Suprapubic skin (tissue), 4 donors: ENCODE measurements around the gene TSKU. TPM values are rescaled to one million over a fixed set of nuclear protein-coding genes. Genes with fewer than 3 reads are reported as not detected.

Experiments used
- DNase-seq, 2 donors: peaks; one replicate each; pipeline ENCODE4 v3.0.0-alpha.2; 2019; ENCODE audit warnings: low spot score in 2 of 2
- H3K27ac ChIP-seq: fragments of 200-600 bp; sonication (generic); one replicate; pipeline ENCODE4 v1.5.1; 2019
- H3K27me3 ChIP-seq: fragments of 200-600 bp; sonication (generic); one replicate; pipeline ENCODE4 v1.5.1; 2019
- H3K36me3 ChIP-seq: fragments of 200-600 bp; sonication (generic); one replicate; pipeline ENCODE4 v1.5.1; 2019
- H3K4me1 ChIP-seq: fragments of 200-600 bp; sonication (generic); one replicate; pipeline ENCODE4 v1.5.1; 2019
- H3K4me3 ChIP-seq: fragments of 200-600 bp; sonication (generic); one replicate; pipeline ENCODE4 v1.5.1; 2019; ENCODE audit warnings: mild to moderate bottlenecking
- H3K9me3 ChIP-seq: fragments of 200-600 bp; sonication (generic); one replicate; pipeline ENCODE4 v1.5.1; 2019
- CTCF ChIP-seq, 2 donors: fragments of 200-600 bp in 1 of 2; fragments of 450-650 bp in 1 of 2; sonication (generic) in 1 of 2; IDR thresholded peaks; one replicate each; pipeline ENCODE4 v1.5.1; 2016 to 2019; ENCODE audit warnings: antibody characterized with exemption in 2 of 2, mild to moderate bottlenecking in 1 of 2, moderate library complexity in 1 of 2
- EP300 ChIP-seq: sonication (generic); formaldehyde crosslinking; IDR thresholded peaks from one replicate; pipeline ENCODE4 v1.6.1; 2017; ENCODE audit warnings: antibody characterized with exemption
- POLR2A ChIP-seq, 2 donors: fragments of 450-650 bp; IDR thresholded peaks; one replicate each; pipeline ENCODE4 v1.6.1; 2017; ENCODE audit warnings: antibody characterized with exemption in 2 of 2, mild to moderate bottlenecking in 2 of 2, moderate library complexity in 2 of 2
- POLR2AphosphoS5 ChIP-seq, 3 donors: sonication (generic); formaldehyde crosslinking; IDR thresholded peaks; one replicate each; pipeline ENCODE4 v1.6.1; 2017; ENCODE audit warnings: antibody characterized with exemption in 3 of 3
- WGBS: methylation state at CpG from one replicate; pipeline ENCODE4 v1.1.5; 2018; 5-methylcytosine and 5-hydroxymethylcytosine counted together
- total RNA-seq, 4 donors: library from RNA; depleted of rRNA; stranded (reverse); fragments of >200 nt; gene quantifications; one replicate each; pipeline ENCODE4 v1.1.0, GENCODE V29; 2016

TSKU gene
- total RNA-seq, 4 donors from 2014 or later: 85.5 to 155 (median 128) TPM

DNA sequence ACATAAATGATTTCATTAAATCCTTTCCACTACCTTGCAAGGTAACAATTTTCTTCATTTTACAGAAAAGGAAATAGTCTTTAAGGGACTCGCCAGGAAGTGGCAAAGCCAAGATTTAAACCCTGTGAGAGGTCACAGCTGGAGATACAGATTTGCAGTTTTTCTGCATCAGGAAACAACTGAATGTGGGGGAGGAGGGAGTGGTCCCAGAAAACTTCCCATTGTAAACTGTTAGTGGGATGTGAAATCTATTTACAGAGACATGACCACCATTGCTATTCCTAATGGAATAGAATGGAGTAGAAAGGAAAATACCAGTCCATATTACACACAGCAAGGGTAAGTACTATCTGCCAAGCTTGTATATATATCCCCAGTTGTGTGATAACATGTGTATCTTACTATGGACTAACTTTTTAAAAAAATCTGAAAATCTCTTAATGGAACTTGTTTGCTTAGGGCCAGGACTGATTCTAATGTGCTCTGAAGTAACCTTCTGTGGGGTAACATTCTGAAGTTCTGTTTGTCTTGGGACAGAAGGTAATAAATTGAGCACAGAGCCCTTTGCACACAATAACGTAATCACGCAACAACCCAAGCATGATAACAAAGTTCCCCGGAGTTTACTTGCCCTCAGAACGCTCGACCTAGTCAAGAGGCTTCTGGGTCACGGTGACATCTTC, 10.9 kb upstream of the TSKU start:
- Histone ChIP-seq H3K4me1 (peaks cover 75% of the 10 kb centered on the region), H3K27ac (peak overlapping the region; percentile 84), H3K9me3 (no peaks in the 10 kb centered on the region), H3K36me3 (no peaks in the 10 kb centered on the region), H3K27me3 (no peaks in the 10 kb centered on the region), H3K4me3 (no peak overlapping the region)
- TF ChIP-seq EP300: no peak
- TF ChIP-seq POLR2AphosphoS5 (IDR thresholded peaks at IDR 0.05): no peak
- no peak for TF ChIP-seq CTCF (IDR thresholded peaks at IDR 0.05)
- no peak for TF ChIP-seq POLR2A (IDR thresholded peaks at IDR 0.05)
- no peak for DNase-seq
- 74% methylated on average over 7 of the region's 7 CpGs for WGBS

GRCh38 chr11:76772783-76773106, 10.4 kb upstream of the TSKU start:
- DNase-seq: no peak
- peak overlapping the region; percentile 78 for H3K27ac ChIP-seq
- WGBS: 69% methylated on average over 5 of the region's 5 CpGs
- no peaks in the 10 kb centered on the region for H3K36me3 ChIP-seq
- no peak for TF ChIP-seq CTCF (IDR thresholded peaks at IDR 0.05)
- H3K4me3 ChIP-seq: no peak overlapping the region
- H3K9me3 ChIP-seq: no peaks in the 10 kb centered on the region
- H3K27me3 ChIP-seq: no peaks in the 10 kb centered on the region
- peaks cover 71% of the 10 kb centered on the region for H3K4me1 ChIP-seq

DNA sequence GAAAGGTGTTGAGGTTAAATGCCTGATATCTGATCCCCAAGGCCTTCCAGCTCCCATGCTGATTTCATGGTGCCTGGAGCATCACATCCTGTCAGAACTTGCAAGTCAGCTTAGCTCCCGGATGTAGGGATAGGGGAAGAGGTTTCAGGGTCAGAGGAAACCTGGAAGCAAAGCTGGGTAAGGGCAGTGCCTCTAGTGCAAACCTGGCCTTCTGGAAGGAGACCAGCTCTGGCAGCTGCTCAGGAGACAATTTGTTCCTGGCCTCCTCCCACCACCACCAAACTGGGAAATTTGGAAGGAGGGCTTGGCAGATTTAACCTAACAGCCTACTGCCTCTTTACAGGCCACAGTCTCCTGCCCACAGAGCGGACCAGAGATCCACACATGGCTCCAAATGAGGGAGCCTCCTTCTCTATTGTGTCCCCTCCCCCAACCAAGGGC, 9.2 kb upstream of the TSKU start:
- H3K4me1 ChIP-seq: peaks cover 61% of the 10 kb centered on the region
- WGBS: 36% methylated on average over 2 of the region's 2 CpGs
- no peak overlapping the region for H3K4me3 ChIP-seq
- TF ChIP-seq CTCF (IDR thresholded peaks at IDR 0.05) (no peak), POLR2AphosphoS5 (IDR thresholded peaks at IDR 0.05) (no peak)
- DNase-seq: no peak
- peak overlapping the region; percentile 78 for H3K27ac ChIP-seq
- H3K36me3 ChIP-seq: no peaks in the 10 kb centered on the region
- H3K27me3 ChIP-seq: no peaks in the 10 kb centered on the region
- H3K9me3 ChIP-seq: no peaks in the 10 kb centered on the region

DNA sequence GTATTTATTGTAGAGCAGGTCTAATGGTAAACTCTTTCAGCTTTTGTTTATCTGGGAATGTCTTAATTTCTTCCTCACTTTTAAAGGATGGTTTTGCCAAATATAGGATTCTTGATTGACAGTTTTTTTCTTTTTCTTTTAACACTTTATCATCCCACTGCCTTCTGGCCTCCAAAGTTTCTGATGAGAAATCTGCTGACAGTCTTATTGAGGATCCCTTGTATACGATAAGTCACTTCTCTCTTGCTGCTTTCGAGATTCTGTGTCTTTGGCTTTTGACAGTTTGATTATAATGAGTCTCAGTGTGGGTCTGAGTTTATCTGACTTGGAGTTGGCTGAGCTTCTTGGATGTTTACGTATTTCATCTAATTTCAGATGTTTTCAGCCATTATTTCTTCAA, 6.7 kb upstream of the TSKU start:
- no peak for DNase-seq
- no peak overlapping the region for H3K4me3 ChIP-seq
- peaks cover 52% of the 10 kb centered on the region for H3K4me1 ChIP-seq
- TF ChIP-seq POLR2AphosphoS5 (IDR thresholded peaks at IDR 0.05) (no peak), CTCF (IDR thresholded peaks at IDR 0.05) (no peak), POLR2A (IDR thresholded peaks at IDR 0.05) (no peak), EP300 (no peak)
- no peaks in the 10 kb centered on the region for H3K36me3 ChIP-seq
- no peak overlapping the region for H3K27ac ChIP-seq
- H3K9me3 ChIP-seq: no peaks in the 10 kb centered on the region
- WGBS: 95% methylated on average over 3 of the region's 3 CpGs
- no peaks in the 10 kb centered on the region for H3K27me3 ChIP-seq

DNA sequence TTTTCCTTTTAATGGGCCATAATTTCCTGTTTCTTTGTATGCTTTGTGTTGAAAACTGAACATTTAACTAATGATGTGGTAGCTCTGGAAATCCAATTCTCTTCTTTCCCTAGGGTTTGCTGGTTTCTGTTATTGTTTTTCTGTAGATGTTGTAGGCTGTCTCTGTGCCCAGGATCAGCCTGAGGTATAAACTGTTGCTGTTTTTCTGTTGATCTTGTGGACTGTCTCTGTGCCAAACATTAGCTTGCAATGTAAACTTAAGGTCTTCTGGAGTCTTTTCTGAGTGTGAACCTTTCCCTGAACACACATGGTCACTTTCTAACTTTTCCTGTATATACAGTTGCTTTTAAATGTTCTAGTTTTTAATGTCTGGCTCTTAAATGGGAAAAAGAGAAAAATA, 5.9 kb upstream of the TSKU start:
- Histone ChIP-seq H3K9me3 (no peaks in the 10 kb centered on the region), H3K4me3 (no peak overlapping the region), H3K36me3 (no peaks in the 10 kb centered on the region), H3K4me1 (peaks cover 52% of the 10 kb centered on the region), H3K27ac (no peak overlapping the region), H3K27me3 (no peaks in the 10 kb centered on the region)
- no peak for TF ChIP-seq EP300
- TF ChIP-seq POLR2A (IDR thresholded peaks at IDR 0.05): no peak
- TF ChIP-seq POLR2AphosphoS5 (IDR thresholded peaks at IDR 0.05): no peak
- TF ChIP-seq CTCF (IDR thresholded peaks at IDR 0.05): no peak
- no peak for DNase-seq
